Measurements from ENCODE around the gene BLOC1S4.

Gene BLOC1S4

DNA sequence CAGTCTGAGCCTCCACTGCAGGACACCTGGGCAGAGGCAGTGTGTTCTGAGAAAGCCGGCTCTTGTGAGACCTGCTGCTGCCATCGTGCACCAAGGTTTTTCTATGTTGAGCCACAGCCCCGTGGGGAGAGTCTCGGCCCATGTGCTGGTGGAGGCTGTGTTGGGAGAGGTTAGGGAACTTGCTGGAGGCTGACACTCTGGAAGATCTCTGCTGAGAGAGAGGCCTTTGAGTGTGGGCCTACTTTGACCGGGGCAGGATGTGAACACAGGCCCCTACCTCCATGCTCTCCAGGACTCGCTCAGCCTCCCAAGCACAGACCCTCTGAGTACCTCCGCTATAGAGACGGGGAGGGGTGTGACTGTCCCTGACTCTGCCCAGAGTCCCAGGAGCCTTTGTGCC, 23.6 kb upstream of the BLOC1S4 start:
- no peak for DNase-seq (ENCODE audit: low spot score)

DNA sequence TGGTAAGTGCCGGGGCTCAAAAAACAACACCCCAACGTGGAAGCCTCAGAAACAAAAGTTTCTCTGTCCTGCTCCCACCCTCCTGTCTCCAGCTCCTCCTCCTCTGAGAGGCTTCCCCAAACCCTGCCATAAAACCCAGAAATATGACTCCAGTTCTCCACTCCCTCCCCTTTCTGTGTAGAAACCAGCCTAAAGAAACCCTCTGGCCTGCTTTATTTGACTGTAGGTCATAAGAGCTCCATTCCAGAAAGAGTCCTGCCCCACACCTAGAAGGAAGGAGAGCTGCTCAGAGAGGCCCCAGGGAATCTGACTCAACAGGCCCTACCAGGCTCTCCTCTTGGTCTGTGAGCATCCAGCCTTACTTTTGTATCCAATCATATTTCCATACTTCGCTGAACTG, 23.2 kb upstream of the BLOC1S4 start:
- DNase-seq (ENCODE audit: low spot score) = no peak

GRCh38 chr4:6693231-6694176, 22.5 kb upstream of the BLOC1S4 start, which contains the start of gene S100P:
Gene S100P (plus strand): TSS chr4:6693878. CDS start chr4:6693933, 55 bp downstream.
- DNase-seq (ENCODE audit: low spot score) = no peak

- no peak for DNase-seq (ENCODE audit: low spot score)
Observed at GRCh38 chr4:6694177-6694901, 21.6 kb upstream of the BLOC1S4 start.

- DNase-seq (ENCODE audit: low spot score) = no peak
Observed at GRCh38 chr4:6695660-6696610, 20.0 kb upstream of the BLOC1S4 start.

DNA sequence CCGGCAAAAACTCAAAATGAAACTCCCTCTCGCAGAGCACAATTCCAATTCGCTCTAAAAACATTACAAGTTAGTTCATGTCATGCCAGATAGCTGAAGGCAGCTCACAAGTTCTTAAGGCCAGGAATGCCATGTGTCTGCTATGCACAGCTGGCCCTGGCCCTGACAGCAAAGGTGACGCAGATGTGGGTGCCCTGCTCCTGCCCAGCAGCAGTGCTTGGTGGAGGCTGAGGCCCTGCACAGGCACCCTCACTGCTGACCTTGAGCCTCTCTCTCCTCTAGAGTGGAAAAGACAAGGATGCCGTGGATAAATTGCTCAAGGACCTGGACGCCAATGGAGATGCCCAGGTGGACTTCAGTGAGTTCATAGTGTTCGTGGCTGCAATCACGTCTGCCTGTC, 19.4 kb upstream of the BLOC1S4 start:
- DNase-seq (ENCODE audit: low spot score) = no peak

- no peak for DNase-seq (ENCODE audit: low spot score)
Observed at GRCh38 chr4:6697131-6697530, 18.8 kb upstream of the BLOC1S4 start.

GRCh38 chr4:6699388-6699787, 16.6 kb upstream of the BLOC1S4 start:
- DNase-seq (ENCODE audit: low spot score) = no peak

DNA sequence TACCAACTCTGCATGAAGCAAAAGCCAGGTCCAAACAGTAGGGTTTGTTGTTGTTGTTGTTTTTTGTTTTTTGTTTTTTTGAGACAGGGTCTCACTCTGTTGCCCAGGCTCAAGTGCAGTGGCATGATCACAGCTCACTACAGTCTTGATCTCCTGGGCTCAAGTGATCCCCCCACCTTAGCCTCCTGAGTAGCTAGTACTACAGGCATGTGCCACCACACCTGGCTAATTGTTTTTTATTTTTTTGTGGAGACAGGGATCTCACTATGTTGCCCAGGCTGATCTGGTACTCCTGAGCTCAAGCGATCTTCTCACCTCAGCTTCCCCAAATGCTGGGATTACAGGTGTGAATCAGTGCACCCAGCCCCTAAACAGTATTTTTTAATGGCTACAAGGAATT, 16.1 kb upstream of the BLOC1S4 start:
- no peak for DNase-seq (ENCODE audit: low spot score)

GRCh38 chr4:6701371-6701770, 14.6 kb upstream of the BLOC1S4 start:
- DNase-seq (ENCODE audit: low spot score) = no peak

- no peak for DNase-seq (ENCODE audit: low spot score)
Observed at GRCh38 chr4:6702761-6703160, 13.2 kb upstream of the BLOC1S4 start.

DNA sequence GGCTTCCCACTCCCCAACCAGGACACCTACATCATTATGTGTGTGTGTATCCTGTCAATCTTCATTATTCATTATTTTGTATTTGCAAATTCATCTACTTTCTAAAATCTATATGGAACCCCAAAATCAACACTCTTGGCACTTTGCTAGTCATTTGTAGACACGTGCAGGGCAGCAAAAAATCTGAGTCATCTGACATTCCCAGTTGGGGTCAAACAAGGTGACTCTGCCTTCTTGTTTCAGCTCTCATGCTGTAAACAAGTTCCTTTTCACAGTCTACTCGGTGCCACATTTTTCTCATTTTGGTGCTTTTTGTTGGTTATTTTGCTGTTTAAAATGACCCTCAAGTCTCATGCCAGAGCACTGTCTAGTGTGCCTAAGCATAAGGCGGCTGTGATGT, 12.2 kb upstream of the BLOC1S4 start:
- no peak for DNase-seq (ENCODE audit: low spot score)

DNA sequence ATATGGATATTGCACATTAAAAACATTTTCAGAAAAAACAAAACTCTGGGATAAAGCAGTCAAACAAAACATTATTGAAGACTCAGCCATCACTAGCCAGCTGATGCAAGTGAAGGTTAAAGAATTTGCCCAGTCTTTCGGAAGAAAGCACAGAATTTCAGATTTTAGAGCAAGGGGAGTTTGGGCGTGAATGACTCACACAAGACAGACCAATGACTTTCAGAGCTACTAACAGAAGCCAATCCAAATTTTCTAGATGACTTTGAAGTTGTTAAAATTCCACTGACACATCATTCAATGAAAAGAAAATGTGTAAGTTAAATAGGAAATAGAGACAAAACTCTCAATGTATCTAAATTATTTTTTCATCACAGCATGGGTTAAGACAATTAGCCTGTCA, 10.3 kb upstream of the BLOC1S4 start:
- DNase-seq (ENCODE audit: low spot score) = no peak

DNA sequence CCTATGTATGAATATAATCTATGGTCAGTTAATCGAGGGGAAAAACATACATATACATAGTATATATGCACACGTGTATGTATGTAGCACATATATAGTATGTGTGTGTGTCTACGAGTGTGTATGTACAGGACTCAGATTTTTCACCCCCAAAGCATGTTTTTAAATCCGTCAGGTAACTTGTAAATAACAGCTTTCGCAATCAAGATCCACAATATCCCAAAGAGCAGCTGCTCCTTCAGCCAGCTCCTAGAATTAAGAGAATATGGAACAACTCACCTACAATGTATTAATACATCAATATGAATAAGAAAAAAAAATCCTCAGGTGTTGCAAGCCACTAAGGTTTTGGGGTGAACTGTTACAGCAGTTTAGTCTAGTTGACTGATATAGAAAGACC, 9.8 kb upstream of the BLOC1S4 start:
- DNase-seq (ENCODE audit: low spot score) = no peak

DNA sequence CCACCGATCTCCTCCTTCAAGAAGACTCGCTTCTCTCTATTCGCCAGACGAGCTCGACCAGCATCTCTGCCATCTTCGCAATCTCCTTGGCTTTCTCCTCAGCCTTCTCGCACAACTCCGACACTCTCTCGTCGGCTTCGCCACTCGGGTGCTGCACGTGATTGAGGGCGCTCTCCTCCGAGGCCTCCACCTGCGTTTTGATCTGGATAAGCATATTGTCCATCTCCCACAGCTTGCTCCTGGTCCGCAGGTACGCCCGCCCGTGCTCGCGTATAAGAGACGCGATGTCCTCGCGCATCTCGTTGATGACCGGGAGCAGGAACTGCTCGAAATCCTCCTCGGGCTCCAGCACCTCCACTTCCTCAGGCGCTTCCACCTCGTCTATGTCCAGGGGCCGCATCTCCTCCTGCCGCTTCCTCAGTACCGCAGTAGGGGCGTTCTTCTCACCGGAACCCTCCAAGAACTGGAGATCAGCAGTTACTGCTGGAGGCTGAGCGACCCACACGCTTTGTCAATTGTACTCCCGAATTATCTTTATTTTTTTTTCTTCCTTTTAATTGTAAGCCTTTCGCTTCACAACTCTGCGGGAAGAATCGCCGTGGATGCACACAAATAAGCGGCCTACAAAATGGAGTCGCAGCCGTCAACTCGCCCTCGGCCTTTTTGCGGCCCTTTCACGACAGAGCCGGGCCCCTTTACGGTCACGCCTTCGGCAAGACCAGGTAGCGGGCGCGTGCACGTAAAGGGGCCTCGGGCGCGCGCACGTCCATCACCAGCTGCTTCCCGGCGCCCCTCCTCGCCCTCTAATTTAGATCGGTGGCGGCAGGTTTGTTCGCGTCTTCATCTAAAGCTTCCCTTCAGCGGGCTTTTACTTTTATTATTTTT, 6.5 kb upstream of the BLOC1S4 start, which contains the start of gene MRFAP1L1:
Gene MRFAP1L1, minus strand, starts transcription at position 636 of the 885 bp plus-strand sequence. Its CDS starts 236 bp downstream, at position 400.
- DNase-seq (ENCODE audit: low spot score) = peak; percentile 95

GRCh38 chr4:6710282-6710681, 5.7 kb upstream of the BLOC1S4 start:
- DNase-seq (ENCODE audit: low spot score) = no peak

DNA sequence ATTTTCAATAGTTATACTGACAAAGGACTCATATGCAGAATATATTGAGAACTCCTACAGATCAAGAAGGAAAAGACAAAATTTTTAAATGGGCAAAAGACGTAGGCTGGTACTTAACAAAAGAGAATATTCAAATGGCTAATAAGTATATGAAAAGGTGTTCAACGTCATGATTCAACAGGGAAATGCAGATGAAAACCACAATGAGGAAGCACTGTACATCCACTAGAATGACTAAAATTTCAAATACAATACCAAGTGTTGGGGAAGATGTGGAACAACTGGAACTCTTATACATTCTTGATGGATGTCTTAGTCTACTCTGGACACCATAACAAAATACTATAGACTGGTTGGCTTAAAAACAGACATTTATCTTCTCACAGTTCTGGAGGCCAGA, 5.0 kb upstream of the BLOC1S4 start:
- DNase-seq (ENCODE audit: low spot score) = no peak

- no peak for DNase-seq (ENCODE audit: low spot score)
Observed at GRCh38 chr4:6714954-6715353, 1.0 kb upstream of the BLOC1S4 start.

GRCh38 chr4:6715704-6716017, 313 bp upstream of the BLOC1S4 start:
- DNase-seq (ENCODE audit: low spot score) = no peak

GRCh38 chr4:6716958-6717655, 1.1 kb downstream of the BLOC1S4 start:
- no peak for DNase-seq (ENCODE audit: low spot score)
